A673 (cell line): ENCODE measurements around the gene OPN1MW. TPM values are rescaled to one million over a fixed set of nuclear protein-coding genes. Genes with fewer than 3 reads are reported as not detected.
"Not testable (repeated sequence)": the region's sequence is repeated elsewhere in the genome, so short reads cannot be mapped to it uniquely, and the experiment has no call there.

Experiments
- BruUV-seq: library from RNA; stranded (reverse); fragments of 400-500 nt; replicated peaks from 2 replicates; lab custom pipeline; 2021; lab: Mats Ljungman, UMichigan
- CTCF ChIA-PET: fragments of 300-600 bp; sonication (Branson Sonifier 250); formaldehyde crosslinking; loops from one replicate; lab custom pipeline; 2022; ENCODE audit warnings: antibody characterized with exemption; lab: Charles Lee
- POLR2A ChIA-PET: fragments of 300-600 bp; sonication (Branson Sonifier 250); formaldehyde crosslinking; loops from one replicate; lab custom pipeline; 2022; ENCODE audit warnings: antibody characterized with exemption; ENCODE audit not compliant: low non-redundant PET; lab: Charles Lee
- DNase-seq: peaks from one replicate; pipeline ENCODE4 v3.0.0-alpha.2; 2015; ENCODE audit warnings: low spot score
- H3K27ac ChIP-seq: fragments of 200-600 bp; sonication (generic); 2 replicates; pipeline ENCODE4 v1.5.1; 2016; ENCODE audit warnings: mixed run types, low read depth, mild to moderate bottlenecking, mixed read lengths, antibody characterized with exemption, low read length; ENCODE audit not compliant: poor library complexity, severe bottlenecking
- H3K27me3 ChIP-seq: fragments of 200-600 bp; sonication (generic); replicated peaks from 2 replicates; pipeline ENCODE4 v1.6.1; 2017; ENCODE audit warnings: mixed run types, low read depth, mild to moderate bottlenecking, mixed read lengths, antibody characterized with exemption, low read length; ENCODE audit not compliant: insufficient read depth, poor library complexity
- H3K36me3 ChIP-seq: fragments of 200-600 bp; sonication (generic); 2 replicates; pipeline ENCODE4 v1.6.1; 2016; ENCODE audit warnings: mixed run types, mild to moderate bottlenecking, mixed read lengths, antibody characterized with exemption, low read length; ENCODE audit not compliant: insufficient read depth, poor library complexity, severe bottlenecking
- H3K4me1 ChIP-seq: fragments of 200-600 bp; sonication (generic); 2 replicates; pipeline ENCODE4 v1.6.1; 2017; ENCODE audit warnings: mixed run types, mild to moderate bottlenecking, mixed read lengths, antibody characterized with exemption, low read length; ENCODE audit not compliant: insufficient read depth, poor library complexity, severe bottlenecking
- H3K4me3 ChIP-seq: fragments of 200-600 bp; sonication (generic); 2 replicates; pipeline ENCODE4 v1.5.1; 2016; ENCODE audit warnings: low read depth, mixed run types, mild to moderate bottlenecking, mixed read lengths, low read length; ENCODE audit not compliant: poor library complexity, severe bottlenecking
- H3K9me3 ChIP-seq: fragments of 200-600 bp; sonication (generic); 2 replicates; pipeline ENCODE4 v1.6.1; 2016; ENCODE audit warnings: mixed run types, low read depth, mild to moderate bottlenecking, mixed read lengths, antibody characterized with exemption, low read length; ENCODE audit not compliant: poor library complexity, severe bottlenecking
- intact Hi-C: fragments of 100-400 bp; cut with micrococcal nuclease; formaldehyde crosslinking; loops from one replicate; pipeline ENCODE4 v1.10.0; 2022; ENCODE audit not compliant: unreplicated experiment
- total RNA-seq: library from RNA; stranded (reverse); gene quantifications from 2 replicates; pipeline ENCODE4 v1.2.3, GENCODE V29; 2021

The OPN1MW gene
- total RNA-seq, 1 experiment from 2014 or later: not detected

DNA sequence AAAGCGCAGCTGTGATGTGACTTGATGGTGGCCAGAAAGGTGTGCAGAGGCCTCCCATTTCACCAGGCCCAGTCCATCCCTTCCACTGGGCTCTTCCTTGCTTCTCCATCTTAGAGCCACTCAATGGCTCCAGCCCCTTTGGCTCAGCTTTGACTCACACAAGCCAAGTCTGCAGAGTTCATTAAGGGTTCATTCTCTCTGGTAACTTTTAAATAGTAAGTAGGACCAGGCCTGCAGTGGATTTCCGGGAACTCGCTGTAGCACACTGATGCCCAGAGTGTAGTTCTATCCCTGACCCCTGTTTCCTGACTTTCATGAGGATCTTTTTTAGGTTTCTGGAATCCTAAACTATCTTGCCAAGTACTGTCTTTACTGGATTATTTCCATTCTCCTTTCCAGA, 49.0 kb downstream of the OPN1MW start:
- BruUV-seq, POLR2A ChIA-PET, H3K27ac ChIP-seq, CTCF ChIA-PET, H3K4me1 ChIP-seq, H3K4me3 ChIP-seq, H3K9me3 ChIP-seq, H3K27me3 ChIP-seq, H3K36me3 ChIP-seq, DNase-seq, intact Hi-C loops: not testable (repeated sequence)

- H3K27me3 ChIP-seq, POLR2A ChIA-PET, BruUV-seq, H3K4me1 ChIP-seq, CTCF ChIA-PET, H3K36me3 ChIP-seq, DNase-seq, H3K4me3 ChIP-seq, H3K27ac ChIP-seq, H3K9me3 ChIP-seq, intact Hi-C loops: not testable (repeated sequence)
Measured at GRCh38 chrX:154233620-154234019, 51.2 kb downstream of the OPN1MW start.

DNA sequence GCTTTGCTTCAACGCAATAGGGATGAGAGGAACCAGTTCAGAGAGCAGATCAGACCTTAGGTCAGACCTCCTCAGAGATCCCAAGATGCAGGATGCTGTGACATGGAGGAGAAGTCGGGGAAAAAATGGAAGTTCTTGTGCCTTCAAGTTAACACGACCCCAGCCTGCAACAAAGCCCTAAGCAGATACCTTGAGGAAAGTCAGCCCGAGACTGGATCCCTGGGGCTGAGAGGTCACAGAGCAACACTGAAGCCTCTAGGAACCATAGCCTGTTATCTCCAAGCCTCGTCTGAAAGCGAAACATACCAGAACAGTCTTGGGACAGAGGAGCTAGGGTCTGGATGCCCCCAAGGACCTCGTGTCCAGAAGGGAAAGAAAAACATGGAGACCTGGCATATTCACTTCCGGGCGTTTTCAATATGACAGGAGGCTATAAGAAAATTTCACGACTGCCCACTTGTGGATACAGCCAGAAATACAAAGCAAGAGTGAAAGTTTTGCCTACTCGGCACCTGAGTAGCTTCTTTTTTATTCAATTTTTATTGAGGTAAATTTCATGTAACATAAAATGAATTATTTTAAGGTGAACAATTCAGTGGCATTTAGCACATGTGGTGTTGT, 56.7 kb downstream of the OPN1MW start:
- POLR2A ChIA-PET, DNase-seq, H3K9me3 ChIP-seq, H3K27me3 ChIP-seq, intact Hi-C loops, BruUV-seq, H3K4me3 ChIP-seq, H3K36me3 ChIP-seq, H3K4me1 ChIP-seq, H3K27ac ChIP-seq: not testable (repeated sequence)
- CTCF ChIA-PET: interaction anchor here (0.7 kb wide), 1 partner anchor 216 kb away, joined by 6 read pairs; no protein-coding TSS in a partner anchor

DNA sequence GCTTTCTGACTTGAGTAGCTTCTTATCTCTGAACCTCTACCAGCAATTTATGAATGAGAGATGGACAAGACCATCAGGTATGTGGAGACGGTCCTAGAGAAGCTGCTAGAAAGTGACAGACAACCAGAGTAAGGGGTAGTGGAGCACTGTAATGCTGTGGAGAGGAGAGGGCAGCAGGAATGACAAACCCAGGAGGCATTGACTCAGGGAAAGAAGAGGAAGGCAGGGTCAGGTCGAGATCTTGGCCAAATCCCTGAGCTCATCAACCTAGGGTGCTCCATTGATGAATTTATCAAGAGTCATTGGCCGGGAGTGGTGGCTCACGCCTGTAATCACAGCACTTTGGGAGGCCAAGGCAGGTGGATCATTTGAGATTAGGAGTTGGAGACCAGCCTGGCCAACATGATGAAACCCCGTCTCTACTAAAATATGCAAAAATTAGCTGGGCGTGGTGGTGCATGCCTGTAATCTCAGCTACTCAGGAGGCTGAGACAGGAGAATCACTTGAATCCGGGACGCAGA, 57.6 kb downstream of the OPN1MW start:
- H3K36me3 ChIP-seq, H3K4me3 ChIP-seq, BruUV-seq, DNase-seq, POLR2A ChIA-PET, H3K9me3 ChIP-seq, intact Hi-C loops, H3K4me1 ChIP-seq, H3K27ac ChIP-seq, H3K27me3 ChIP-seq: not testable (repeated sequence)
- CTCF ChIA-PET: interaction anchor here (0.7 kb wide), 1 partner anchor 412 kb away, joined by 3 read pairs; no protein-coding TSS in a partner anchor

Other genes with a start within 250 kb of the OPN1MW start
- gene NAA10, start 247.6 kb upstream of the OPN1MW start, total RNA-seq: 136 and 140 TPM in 2 replicates
- gene RENBP, start 238.0 kb upstream of the OPN1MW start, total RNA-seq: 3.4 and 5.7 TPM in 2 replicates
- 124 and 137 TPM in 2 replicates for gene HCFC1, start 210.8 kb upstream of the OPN1MW start, total RNA-seq
- gene TMEM187, start 209.8 kb upstream of the OPN1MW start, total RNA-seq: 2.8 and 6.8 TPM in 2 replicates
- 118 and 147 TPM in 2 replicates for gene IRAK1, start 162.7 kb upstream of the OPN1MW start, total RNA-seq
- gene MECP2, start 84.9 kb upstream of the OPN1MW start, total RNA-seq: 51.9 and 52.8 TPM in 2 replicates
- gene OPN1LW, start 38.4 kb upstream of the OPN1MW start, total RNA-seq: not detected in 2 replicates
- gene OPN1MW2, start 37.2 kb downstream of the OPN1MW start, total RNA-seq: not detected in 2 replicates
- gene OPN1MW3, start 75.0 kb downstream of the OPN1MW start, total RNA-seq: not detected in 2 replicates
- gene TEX28, start 112.5 kb downstream of the OPN1MW start, total RNA-seq: not detected in 2 replicates
- not detected in 2 replicates for gene TKTL1, start 113.2 kb downstream of the OPN1MW start, total RNA-seq
- 1,123 and 1,210 TPM in 2 replicates for gene FLNA, start 192.0 kb downstream of the OPN1MW start, total RNA-seq
- 79.6 and 84.7 TPM in 2 replicates for gene EMD, start 196.7 kb downstream of the OPN1MW start, total RNA-seq
- 2,429 and 2,445 TPM in 2 replicates for gene RPL10, start 215.8 kb downstream of the OPN1MW start, total RNA-seq
- gene DNASE1L1, start 226.7 kb downstream of the OPN1MW start, total RNA-seq: 6.8 and 8.3 TPM in 2 replicates
- 41.8 and 55.8 TPM in 2 replicates for gene TAFAZZIN, start 228.9 kb downstream of the OPN1MW start, total RNA-seq
- 77.1 and 77.5 TPM in 2 replicates for gene ATP6AP1, start 246.1 kb downstream of the OPN1MW start, total RNA-seq